ENCODE measurements around the gene CCDC34.
"Not testable (repeated sequence)": the region's sequence is repeated elsewhere in the genome, so short reads cannot be mapped to it uniquely, and the experiment has no call there.

DNA sequence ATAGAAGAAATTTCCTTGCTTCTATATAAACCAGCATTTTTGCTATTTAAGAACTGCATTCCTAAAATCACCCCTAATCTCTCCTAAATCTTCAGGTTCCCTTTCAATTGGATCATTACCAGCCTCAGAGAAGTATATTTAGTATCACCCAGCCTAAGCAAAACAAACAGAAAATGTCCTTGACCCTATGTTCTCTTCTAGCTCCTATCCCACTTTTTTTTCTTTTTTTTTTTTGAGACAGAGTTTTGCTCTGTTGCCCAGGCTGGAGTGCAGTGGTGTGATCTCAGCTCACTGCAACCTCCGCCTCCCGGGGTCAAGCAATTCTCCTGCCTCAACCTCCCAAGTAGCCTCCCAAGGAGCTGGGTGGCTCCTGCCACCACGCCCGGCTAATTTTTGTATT, 28.3 kb downstream of the CCDC34 start:
- not testable (repeated sequence) for TF ChIP-seq POLR2A (IDR thresholded peaks at IDR 0.05)
- TF ChIP-seq, protein P1, sequence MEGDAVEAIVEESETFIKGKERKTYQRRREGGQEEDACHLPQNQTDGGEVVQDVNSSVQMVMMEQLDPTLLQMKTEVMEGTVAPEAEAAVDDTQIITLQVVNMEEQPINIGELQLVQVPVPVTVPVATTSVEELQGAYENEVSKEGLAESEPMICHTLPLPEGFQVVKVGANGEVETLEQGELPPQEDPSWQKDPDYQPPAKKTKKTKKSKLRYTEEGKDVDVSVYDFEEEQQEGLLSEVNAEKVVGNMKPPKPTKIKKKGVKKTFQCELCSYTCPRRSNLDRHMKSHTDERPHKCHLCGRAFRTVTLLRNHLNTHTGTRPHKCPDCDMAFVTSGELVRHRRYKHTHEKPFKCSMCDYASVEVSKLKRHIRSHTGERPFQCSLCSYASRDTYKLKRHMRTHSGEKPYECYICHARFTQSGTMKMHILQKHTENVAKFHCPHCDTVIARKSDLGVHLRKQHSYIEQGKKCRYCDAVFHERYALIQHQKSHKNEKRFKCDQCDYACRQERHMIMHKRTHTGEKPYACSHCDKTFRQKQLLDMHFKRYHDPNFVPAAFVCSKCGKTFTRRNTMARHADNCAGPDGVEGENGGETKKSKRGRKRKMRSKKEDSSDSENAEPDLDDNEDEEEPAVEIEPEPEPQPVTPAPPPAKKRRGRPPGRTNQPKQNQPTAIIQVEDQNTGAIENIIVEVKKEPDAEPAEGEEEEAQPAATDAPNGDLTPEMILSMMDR (IDR thresholded peaks at IDR 0.05) = not testable (repeated sequence)
